Measurements from ENCODE around the gene CCIN.
"Not testable (repeated sequence)": the region's sequence is repeated elsewhere in the genome, so short reads cannot be mapped to it uniquely, and the experiment has no call there.

The CCIN gene

DNA sequence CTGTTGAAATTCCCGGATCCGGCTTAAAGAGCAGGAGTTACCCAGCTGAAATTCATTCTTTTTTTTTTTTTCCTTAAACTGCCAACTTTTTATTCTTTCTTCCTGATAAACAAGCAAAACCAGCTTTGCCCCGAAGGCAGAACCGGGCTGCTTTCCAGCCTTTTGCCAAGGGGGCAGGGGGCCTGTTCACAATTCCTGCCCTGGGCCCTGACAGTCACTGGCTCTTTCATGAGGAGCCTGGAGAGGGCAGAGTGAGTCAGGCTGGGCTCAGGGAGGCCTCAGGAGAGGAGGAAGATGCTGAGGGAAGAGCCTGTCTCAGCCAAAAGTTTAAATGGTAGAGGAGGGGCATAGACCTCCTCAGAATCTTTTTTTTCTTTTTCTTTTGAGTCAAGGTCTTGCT is 27.9 kb upstream of the CCIN start:
- DNase-seq, result no peak

DNA sequence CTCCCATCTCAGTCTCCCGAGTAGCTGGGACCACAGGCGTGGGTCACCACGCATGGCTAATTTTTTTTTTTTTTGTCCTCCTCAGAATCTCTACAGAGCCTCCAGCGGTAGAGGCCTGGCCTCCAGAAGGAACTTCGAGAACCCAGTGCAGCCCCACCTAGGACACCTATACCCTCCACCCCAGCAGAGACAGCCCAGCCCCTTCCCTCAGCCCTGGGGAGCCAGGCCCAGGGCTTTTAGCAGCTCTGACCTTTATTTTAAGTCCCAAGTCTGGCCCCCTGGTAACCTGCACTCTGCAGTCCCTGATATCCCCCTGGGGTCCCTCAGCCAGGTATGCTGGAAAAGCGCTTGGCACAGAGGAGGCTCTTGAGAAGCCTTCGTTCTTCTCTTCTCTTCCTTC is 27.4 kb upstream of the CCIN start:
- DNase-seq, result no peak

DNA sequence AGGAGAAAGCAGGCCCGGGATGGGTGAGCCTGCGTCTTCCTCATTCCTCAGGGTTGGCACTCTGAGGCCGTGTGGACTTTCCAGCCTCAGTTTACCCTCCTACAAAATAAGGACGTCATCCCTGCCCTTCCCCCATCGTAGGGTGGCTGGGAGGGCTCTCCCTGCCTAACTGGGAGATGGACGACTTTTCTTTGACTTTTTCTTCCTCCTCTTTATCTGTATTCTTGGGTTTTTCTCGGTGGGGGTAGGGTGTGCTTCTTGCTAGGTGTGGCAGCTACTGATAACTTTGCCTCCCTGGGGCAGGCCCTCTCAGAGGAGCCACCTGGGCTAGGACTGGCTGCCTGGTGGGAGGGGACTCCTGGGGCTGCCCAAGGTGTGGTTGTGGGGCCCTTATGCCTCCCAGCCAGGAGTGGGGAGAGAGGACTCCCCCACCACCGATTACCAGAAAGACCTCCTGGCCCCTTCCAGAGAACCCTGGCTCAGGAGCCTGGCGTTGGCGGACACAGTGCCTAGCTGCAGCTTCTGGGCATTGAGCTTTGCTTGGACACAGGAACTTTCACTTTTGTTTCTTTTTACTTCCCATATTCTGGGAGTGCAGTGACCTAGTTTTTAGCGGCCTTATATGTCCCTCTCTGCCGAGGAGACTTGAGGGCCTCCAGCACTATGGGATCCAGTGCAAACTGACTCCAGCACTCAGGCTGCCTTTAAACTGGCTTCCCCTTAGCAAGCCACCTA is 26.5 kb upstream of the CCIN start:
- DNase-seq, result no peak

DNA sequence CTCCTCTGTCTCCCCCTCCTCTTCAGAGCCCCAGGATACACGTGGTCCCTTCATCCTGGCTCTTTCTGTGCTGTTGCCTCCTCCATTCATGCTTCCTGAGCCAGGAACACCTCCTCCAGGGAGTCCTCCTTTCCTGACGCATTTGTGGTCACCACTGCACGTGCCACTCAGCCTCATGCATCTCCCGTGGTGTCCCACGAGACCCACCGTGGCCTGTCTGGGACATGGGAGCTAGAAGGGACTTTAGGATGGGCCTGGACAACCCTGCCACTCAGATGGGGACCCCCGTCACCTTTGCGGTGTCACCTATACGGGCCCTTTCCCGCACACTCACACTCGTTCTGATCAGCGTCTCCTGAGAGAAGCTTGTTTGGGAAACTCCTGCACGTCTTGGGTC is 25.9 kb upstream of the CCIN start:
- DNase-seq, result no peak

DNA sequence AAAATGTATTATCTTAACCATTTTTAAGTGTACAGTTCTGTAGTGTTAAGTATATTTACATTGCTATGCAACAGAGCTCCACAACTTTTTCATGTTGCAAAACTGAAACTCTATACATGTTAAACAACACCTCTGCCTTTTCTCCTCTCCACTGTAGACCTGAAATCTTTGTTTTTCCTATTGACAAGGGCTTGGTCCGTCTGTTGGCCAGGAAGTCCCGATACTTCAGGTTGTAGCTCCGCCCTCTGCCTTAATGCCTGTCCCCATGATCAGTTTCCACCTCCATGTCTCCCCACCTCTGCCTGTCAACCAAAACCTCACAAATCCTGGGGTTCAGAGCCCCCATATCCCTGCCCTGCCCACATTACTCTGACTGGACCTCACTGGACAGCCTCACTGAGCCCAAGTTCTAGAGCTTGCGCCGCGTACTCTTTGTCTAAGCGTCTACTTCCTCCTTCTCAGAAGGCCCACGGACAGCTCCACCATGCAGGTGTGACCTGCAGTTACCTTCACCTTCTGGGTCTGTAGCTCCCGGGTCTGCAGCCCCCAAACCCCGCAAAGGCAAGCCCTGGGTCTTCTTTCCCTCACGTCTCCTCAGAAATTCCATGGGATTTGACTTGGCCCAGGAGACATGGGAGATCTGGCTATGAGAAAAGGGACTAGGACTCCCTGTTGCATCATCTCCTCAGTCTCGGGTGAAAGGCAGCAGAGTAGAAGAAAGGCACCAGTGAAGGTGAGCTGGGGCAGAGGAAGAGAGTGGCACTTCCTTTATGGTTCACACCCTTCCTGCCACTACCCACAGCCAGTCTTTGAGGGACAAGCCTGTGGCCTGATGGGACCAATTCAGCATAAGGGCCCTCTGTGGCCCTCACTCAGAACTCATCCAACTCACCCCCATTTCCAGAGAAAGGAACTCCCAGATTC is 24.6 kb upstream of the CCIN start:
- DNase-seq, result no peak

DNA sequence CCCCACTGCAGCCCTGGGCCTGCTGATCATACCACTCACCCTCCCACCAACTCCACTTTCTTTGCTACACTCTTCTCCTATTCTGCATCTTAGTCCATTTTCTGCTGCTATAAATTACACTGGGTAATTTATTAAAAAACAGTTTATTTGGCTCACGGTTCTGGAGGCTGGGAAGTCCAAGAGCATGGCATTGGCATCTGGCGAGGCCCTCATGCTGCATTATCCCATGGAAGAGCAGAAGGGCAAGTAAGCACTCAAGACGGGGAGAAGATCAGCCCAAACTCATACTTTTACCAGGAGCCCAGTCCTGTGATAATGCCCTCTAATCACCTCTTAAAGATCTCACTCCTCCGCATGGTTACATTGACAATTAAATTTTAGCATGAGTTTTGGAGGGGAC is 23.2 kb upstream of the CCIN start:
- DNase-seq, result no peak

DNA sequence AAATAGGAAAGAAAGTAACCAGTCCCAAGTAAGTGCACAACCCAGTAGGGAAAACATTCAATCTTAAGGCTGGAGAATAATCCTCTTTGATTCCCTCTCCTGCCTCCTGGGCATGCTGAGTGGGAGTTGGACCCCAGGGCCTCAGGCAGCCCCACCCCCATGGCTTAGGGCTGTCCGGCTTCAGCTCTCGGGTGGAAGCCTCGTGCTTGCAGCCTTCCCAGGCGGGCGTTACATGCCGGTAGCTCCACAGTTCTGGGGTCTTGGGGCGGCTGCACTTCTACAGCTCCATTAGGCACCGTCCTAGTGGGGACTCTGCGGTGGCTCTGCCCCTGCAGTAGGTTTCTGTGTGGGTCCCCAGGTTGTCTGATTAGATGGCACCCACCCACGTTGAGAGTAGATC is 22.5 kb upstream of the CCIN start:
- DNase-seq, result no peak

DNA sequence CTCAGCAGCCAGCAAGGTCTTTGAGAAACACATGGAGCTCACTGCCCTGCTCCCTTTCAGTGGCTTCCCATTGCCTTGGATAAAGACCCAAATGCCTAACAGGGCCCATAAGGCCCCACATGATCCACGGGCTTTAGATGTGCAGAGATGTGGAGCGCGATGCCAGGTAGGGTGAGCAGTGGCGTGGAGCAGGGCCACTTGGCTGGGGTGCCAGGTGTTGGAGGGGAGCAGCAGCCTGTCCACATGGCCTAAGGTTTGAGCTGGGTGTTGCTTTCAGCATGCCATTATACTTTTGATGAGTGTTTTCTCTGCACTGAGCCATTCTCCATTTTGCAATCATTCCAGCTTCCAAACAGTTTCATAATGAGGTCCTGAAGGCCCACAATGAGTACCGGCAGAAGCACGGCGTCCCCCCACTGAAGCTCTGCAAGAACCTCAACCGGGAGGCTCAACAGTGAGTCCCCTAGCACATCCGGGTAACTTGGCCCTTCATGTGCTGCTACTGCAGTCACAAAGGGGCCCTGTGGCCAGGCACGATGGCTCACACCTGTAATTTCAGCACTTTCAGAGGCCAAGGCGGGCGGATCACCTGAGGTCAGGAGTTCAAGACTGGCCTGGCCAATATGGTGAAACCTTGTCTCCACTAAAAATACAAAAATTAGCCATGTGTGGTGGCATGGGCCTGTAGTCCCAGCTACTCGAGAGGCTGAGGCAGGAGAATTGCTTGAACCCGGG is 21.6 kb upstream of the CCIN start:
- DNase-seq, result no peak

DNA sequence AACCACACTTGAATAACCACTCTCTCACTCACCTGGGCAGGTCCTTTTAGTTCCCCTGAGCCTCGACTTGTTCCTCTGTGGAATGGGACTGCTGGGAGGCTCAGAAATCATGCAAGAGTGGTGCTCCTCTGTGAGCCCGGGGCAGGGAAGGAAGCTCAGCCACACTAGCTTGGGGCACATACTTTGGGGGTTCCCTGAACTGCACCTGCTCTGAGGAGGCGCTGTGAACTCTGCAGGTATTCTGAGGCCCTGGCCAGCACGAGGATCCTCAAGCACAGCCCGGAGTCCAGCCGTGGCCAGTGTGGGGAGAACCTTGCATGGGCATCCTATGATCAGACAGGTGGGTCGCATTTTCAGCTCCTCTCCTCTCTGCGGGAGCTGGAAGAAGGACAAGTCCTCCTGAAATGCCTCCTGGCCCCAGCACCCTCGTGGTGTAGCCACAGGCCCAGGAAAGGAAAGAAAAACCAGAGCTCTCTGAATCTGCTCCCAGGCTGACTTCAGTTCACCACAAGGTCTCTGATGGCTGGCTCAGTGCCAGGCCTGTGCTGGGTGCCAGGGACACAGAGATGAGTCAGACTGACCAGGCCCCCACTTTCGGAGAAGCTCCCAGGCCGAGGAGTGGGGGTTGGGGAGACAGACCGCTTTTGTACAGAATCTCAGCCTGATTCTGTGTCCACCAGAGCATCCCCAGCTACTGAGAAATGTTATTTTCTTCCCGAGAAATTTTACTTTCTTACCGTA is 20.7 kb upstream of the CCIN start:
- DNase-seq, result peak; percentile 27

DNA sequence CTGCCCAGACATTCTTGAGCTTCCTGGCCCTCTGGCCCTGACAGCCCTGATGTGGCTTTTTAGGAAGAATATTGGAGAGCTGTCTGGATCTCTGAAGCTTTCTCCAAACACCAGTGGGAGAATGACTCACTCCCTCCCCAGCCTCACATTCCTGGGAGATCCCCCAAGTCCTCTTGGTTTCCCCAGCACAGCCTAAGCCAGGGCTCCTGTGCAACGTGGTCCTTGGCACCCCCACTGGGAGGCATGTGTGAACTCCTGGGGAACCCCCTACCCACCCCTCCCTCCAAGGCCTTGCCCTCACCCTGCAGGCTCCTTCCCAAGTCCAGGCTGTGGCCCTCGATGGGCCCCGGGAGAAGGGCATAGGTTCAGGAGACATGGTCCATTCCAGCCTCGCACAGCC is 20.0 kb upstream of the CCIN start:
- DNase-seq, result no peak

DNA sequence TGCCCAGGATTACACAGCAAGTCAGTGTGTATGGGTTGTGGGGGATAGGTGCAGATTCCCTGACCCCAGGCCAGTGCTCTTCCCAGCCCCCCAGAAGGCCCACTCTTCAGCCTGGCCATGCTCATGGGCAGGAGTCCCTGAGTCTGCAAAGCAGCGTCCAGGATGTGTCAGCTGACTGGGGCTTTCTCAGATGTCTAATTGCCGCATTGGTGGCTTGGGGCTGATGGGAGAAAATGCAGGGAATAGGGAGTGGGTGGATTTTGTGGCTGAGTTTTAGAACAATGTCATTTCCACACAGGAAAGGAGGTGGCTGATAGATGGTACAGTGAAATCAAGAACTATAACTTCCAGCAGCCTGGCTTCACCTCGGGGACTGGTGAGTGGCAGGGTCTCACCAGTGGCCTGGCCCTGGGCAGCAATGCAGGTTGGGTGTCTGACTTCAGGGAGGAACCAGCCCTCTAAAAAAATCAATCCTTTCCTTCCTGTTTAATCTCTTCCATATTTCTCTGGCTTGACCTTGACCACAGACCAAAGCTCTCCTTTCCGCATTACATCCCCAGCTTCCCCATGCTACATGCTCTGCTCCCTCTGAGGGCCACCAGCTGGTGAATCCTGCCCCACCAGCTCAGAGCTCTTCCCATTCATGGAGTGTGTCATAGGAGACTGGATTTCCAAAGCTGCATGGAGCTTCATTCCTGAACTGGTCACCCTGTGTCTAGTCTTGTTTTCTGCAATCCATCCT is 18.4 kb upstream of the CCIN start:
- no peak for DNase-seq

DNA sequence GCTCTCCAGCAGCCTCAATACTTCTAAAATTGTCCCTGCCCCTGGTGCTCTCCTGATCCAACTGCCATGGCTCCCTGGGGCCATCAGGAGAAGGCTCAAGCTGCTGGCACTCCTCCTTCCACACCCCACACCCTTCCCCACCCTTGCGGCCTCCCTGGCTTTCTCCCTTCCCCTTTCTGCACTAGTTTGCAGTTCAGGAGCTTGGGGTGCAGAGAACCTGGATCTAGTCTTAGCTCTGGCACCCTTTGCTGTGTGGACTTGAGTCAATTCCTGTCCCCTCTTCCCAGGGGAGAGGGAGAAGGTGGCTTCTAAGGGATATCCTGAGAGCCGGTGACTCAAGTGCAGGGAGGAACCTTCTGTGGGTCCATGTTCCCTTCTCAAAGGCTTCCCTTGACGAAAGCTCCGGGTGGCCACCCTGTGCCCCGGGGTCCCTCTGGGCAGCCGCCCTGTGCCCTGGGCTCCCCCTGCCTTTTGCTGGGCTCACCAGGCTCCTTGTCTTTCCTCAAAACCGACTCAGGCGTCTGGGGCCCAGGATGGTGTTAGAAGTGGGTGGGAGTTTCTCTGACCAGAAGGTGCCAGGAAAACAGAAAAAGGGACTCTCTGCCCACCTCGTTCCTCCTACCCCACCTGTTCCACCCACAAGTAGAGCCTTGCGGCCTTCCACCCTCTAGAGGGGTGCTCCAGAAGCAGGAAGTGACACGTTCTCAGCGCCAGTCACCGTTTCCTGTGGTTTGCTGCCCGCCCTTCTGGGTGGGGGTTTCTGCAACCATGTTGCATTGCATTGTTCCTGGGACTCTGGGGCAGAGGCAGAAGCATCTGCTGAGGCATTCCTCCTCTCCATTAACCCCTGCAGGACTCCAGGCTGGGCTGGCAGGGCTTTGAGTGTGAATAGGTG is 17.6 kb upstream of the CCIN start:
- peak; percentile 75 for DNase-seq

DNA sequence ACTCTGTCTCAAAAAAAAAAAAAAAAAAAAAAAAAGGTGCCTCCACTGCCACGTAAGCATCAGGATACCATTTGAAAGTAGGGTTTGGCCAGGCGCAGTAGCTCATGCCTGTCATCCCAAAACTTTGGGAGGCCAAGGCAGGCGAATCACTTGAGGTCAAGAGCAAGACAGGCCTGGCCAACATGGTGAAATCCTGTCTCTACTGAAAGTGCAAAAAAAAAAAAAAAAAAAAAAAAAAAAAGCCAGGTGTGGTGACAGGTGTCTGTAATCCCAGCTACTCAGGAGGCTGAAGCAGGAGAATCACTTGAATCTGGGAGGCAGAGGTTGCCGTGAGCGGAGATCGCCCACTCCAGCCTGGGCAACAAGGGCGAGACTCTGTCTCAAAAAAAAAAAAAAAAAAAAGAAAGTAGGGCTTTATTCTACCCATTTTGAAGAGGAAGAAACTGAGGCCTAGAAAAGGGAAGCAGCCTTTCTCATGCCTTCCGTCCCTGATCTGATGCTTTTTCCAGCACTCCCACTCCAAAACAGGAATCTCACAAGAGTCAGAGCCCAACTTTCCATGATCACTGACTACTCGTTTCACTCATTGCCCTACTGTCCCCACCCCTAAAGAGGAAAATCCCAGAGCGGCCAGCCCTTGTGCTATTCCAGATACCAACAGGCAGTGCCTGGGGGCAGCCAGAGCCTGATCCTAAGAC is 16.3 kb upstream of the CCIN start:
- DNase-seq, result no peak

DNA sequence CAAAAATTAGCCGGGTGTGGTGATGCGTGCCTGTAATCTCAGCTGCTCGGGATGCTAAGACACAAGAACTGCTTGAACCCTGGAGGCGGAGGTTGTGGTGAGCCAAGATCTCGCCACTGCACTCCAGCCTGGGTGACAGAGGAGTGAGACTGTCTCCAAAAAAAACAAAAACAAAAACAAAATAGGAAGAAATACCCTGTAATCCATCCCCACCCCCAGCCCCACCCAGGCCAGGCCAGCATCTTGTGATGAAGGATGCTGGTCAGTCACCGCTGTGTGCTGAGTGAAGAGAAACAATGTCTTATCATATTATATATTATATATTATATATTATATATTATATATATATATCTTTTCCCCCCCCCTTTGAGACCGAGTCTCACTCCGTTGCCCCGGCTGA is 15.4 kb upstream of the CCIN start:
- DNase-seq, result no peak

DNA sequence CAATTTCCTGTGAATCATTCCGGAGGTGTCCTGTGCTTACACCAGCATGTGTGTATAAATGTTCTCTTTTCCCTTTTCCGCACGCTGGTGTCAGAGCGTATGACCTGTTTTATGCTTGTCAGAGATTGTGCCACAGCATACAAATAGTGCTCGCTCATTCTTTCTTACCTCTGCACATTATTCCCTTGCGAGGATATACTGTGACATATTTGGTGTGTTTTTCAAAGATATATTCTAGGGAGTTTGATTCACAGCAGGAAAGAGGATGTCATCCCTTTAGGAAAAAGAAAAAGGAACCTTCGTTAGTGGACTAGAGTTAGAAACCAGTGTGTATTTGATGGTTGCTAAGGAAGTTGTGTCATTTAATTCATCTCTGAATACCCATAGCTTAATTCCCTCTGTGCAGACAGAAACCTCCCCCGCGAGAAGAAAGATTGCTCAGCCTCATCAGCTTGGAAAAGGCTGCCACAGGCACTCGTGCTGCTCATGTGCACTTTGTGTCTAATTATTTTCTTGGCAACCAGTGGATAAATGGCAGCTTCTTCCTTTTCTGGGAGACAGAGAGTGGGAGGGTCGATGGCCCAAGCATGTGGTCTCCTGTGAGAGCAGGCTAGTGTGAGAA is 14.7 kb upstream of the CCIN start:
- no peak for DNase-seq

DNA sequence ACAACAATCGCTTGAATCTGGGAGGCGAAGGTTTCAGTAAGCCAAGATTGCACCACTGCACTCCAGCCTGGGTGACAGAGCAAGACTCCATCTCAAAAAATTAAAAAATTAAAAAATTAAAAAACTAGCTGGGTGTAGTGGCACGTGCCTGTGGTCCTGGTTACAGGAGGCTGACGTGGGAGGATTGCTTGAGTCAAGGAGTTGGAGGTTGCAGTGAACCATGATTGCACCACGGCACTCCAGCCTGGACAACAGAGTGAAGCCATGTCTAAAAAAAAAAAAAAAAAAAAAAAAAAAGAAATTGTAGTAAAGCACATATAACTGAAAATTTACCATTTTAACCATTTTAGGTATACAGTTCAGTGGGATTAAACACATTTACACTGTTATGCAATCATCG is 13.1 kb upstream of the CCIN start:
- no peak for DNase-seq

DNA sequence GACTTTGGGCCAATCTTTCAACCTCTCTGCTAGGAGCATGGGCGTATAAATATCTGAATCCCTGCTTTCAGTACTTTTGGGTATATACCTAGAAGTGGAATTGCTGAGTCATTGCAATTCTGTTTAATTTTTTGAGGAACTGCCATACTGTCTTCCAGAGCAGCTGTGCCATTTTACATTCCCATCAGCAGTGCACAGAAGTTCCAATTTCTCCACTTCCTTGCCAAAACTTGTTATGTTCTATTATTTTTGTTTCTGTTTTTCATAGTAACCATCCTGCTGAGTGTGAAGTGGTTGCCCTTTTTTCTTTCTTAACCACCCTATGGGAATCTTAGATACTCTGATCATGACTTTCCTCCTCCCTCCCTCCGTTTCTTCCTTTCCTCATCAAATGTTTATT is 11.1 kb upstream of the CCIN start:
- no peak for DNase-seq

DNA sequence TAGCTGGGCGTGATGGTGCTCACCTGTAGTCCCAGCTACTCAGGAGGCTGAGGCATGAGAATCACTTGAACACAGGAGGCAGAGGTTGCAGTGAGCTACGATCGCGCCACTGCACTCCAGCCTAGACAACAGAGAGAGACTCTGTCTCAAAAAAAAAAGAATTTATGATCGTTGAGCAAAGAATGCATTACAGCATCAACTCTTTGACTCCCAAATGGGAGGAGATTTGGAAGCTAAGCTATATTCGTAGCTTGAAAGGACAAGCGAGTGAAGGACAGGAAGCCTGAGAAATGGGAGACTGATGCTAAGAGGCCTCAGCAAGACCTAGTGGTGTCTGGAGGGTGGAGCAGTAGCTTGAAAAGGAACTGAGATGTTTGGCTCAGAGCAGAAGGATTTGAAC is 10.3 kb upstream of the CCIN start:
- no peak for DNase-seq

DNA sequence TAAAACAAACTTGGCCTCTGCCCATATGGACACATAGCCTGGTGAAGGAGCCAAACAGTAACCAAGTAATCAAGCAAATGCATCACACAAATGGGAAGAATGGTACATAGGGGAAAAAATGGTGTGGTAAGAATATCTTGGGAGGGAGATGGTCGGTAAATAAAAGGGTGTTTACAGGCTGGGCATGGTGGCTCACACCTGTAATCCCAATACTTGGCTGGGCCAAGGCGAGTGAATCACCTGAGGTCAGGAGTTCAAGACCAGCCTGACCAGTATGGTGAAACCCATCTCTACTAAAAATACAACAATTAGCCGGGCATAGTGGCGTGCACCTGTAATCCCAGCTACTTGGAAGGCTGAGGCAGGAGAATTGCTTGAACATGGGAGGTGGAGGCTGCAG is 9.7 kb upstream of the CCIN start:
- DNase-seq, result not testable (repeated sequence)

DNA sequence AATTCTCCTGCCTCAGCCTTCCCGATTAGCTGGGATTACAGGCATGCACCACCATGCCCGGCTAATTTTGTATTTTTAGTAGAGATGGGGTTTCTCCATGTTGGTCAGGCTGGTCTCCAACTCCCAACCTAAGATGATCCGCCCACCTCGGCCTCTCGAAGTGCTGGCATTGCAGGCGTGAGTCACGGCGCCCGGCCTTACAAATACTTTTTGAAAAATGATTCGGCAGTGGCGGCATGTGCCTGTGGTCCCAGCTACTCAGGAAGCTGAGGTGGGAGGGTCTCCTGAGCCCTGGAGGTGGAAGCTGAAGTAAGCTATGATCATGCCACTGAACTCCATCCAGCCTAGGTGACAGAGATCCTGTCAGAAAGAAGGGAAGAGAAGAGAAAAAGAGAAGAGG is 9.1 kb upstream of the CCIN start:
- not testable (repeated sequence) for DNase-seq

Measured in effector CD8-positive, alpha-beta T cell (primary cell).